Osteocyte (in vitro differentiated cells): ENCODE data around the gene GSDMA. TPM values are rescaled to one million over a fixed set of nuclear protein-coding genes. Genes with fewer than 3 reads are reported as not detected.

Experiments used
- DNase-seq: peaks from one replicate; pipeline ENCODE4 v3.0.0; 2021; ENCODE audit warnings: mixed read lengths; ENCODE audit not compliant: unreplicated experiment; ENCODE audit errors: extremely low spot score
- H3K27ac Mint-ChIP-seq: one replicate; pipeline ENCODE4 v1.8.0; 2021; ENCODE audit warnings: mild to moderate bottlenecking, mixed read lengths; ENCODE audit not compliant: unreplicated experiment
- H3K27me3 Mint-ChIP-seq: one replicate; pipeline ENCODE4 v1.8.0; 2021; ENCODE audit warnings: mixed read lengths; ENCODE audit not compliant: unreplicated experiment
- H3K36me3 Mint-ChIP-seq: one replicate; pipeline ENCODE4 v1.8.0; 2021; ENCODE audit warnings: mixed read lengths; ENCODE audit not compliant: unreplicated experiment
- H3K4me1 Mint-ChIP-seq: one replicate; pipeline ENCODE4 v1.8.0; 2021; ENCODE audit warnings: mixed read lengths; ENCODE audit not compliant: unreplicated experiment
- H3K4me3 Mint-ChIP-seq: one replicate; pipeline ENCODE4 v1.8.0; 2021; ENCODE audit warnings: mild to moderate bottlenecking, moderate library complexity, mixed read lengths; ENCODE audit not compliant: unreplicated experiment
- H3K9me3 Mint-ChIP-seq: one replicate; pipeline ENCODE4 v1.8.0; 2021; ENCODE audit warnings: mixed read lengths; ENCODE audit not compliant: unreplicated experiment
- CTCF ChIP-seq: fragments of 200-600 bp; sonication (generic); IDR thresholded peaks from 2 replicates; pipeline ENCODE4 v1.5.0; 2021; ENCODE audit warnings: antibody characterized with exemption, mild to moderate bottlenecking, moderate library complexity
- total RNA-seq: library from RNA; stranded (reverse); gene quantifications from 2 replicates; pipeline ENCODE4 v1.2.1, GENCODE V29; 2021

Gene GSDMA
- total RNA-seq, 1 donor from 2014 or later: not detected

- Mint-ChIP-seq H3K27ac (no peak overlapping the region), H3K4me3 (no peak overlapping the region), H3K36me3 (no peaks in the 10 kb centered on the region), H3K27me3 (peaks cover 62% of the 10 kb centered on the region), H3K4me1 (no peaks in the 10 kb centered on the region), H3K9me3 (no peaks in the 10 kb centered on the region)
- no peak for TF ChIP-seq CTCF
- no peak for DNase-seq
Observed at GRCh38 chr17:39966771-39967170, 4.0 kb downstream of the GSDMA start.

- TF ChIP-seq CTCF: no peak
- Mint-ChIP-seq H3K4me3 (no peak overlapping the region), H3K4me1 (peaks cover 6% of the 10 kb centered on the region), H3K9me3 (no peaks in the 10 kb centered on the region), H3K27me3 (peaks cover 73% of the 10 kb centered on the region), H3K36me3 (no peaks in the 10 kb centered on the region), H3K27ac (no peak overlapping the region)
- DNase-seq: no peak
Observed at GRCh38 chr17:39968761-39969160, 6.0 kb downstream of the GSDMA start.

GRCh38 chr17:39969375-39969774 lies 6.6 kb downstream of the GSDMA start:
- no peak for TF ChIP-seq CTCF
- Mint-ChIP-seq H3K27ac (no peak overlapping the region), H3K4me3 (no peak overlapping the region), H3K27me3 (peaks cover 75% of the 10 kb centered on the region), H3K36me3 (no peaks in the 10 kb centered on the region), H3K4me1 (peaks cover 6% of the 10 kb centered on the region), H3K9me3 (no peaks in the 10 kb centered on the region)
- no peak for DNase-seq

- TF ChIP-seq CTCF: no peak
- no peak for DNase-seq
- H3K27me3 Mint-ChIP-seq: peaks cover 73% of the 10 kb centered on the region
- no peaks in the 10 kb centered on the region for H3K36me3 Mint-ChIP-seq
- H3K27ac Mint-ChIP-seq: no peak overlapping the region
- no peak overlapping the region for H3K4me3 Mint-ChIP-seq
- H3K4me1 Mint-ChIP-seq: peaks cover 6% of the 10 kb centered on the region
- no peaks in the 10 kb centered on the region for H3K9me3 Mint-ChIP-seq
Observed at GRCh38 chr17:39970157-39970692, 7.4 kb downstream of the GSDMA start.

GRCh38 chr17:39971076-39971603 lies 8.3 kb downstream of the GSDMA start:
- H3K9me3 Mint-ChIP-seq: no peaks in the 10 kb centered on the region
- no peak for TF ChIP-seq CTCF
- H3K27ac Mint-ChIP-seq: no peak overlapping the region
- H3K36me3 Mint-ChIP-seq: no peaks in the 10 kb centered on the region
- DNase-seq: no peak
- H3K4me3 Mint-ChIP-seq: no peak overlapping the region
- peaks cover 70% of the 10 kb centered on the region for H3K27me3 Mint-ChIP-seq
- H3K4me1 Mint-ChIP-seq: peaks cover 6% of the 10 kb centered on the region
